GM23338 (cell line): ENCODE data around the gene ZKSCAN2. TPM values are rescaled to one million over a fixed set of nuclear protein-coding genes. Genes with fewer than 3 reads are reported as not detected.

Experiments
- ATAC-seq: fragments of 200-7000 bp; cut with Tn5 transposase; 3 replicates; pipeline ENCODE4 v1.9.1; 2020
- DNase-seq: peaks from one replicate; pipeline ENCODE4 v3.0.0-alpha.2; 2015; ENCODE audit warnings: low spot score
- H2AFZ ChIP-seq: fragments of 200-600 bp; sonication (generic); 2 replicates; pipeline ENCODE4 v1.8.0; 2016; ENCODE audit warnings: antibody characterized with exemption, mild to moderate bottlenecking, moderate library complexity
- H3F3A ChIP-seq: fragments of 200-600 bp; sonication (generic); replicated peaks from 2 replicates; pipeline ENCODE4 v1.8.0; 2017; ENCODE audit warnings: antibody characterized with exemption, mixed run types, low read depth
- H3K27ac ChIP-seq: fragments of 200-600 bp; sonication (generic); 2 replicates; pipeline ENCODE4 v1.6.1; 2016; ENCODE audit warnings: low read depth
- H3K27me3 ChIP-seq: fragments of 200-600 bp; sonication (generic); 2 replicates; pipeline ENCODE4 v1.8.0; 2016; ENCODE audit warnings: mild to moderate bottlenecking, mixed run types, moderate library complexity; ENCODE audit not compliant: insufficient read depth
- H3K36me3 ChIP-seq: fragments of 200-600 bp; sonication (generic); 2 replicates; pipeline ENCODE4 v1.8.0; 2016; ENCODE audit warnings: mild to moderate bottlenecking; ENCODE audit not compliant: insufficient read depth
- H3K4me1 ChIP-seq: fragments of 200-600 bp; sonication (generic); 2 replicates; pipeline ENCODE4 v1.8.0; 2016; ENCODE audit warnings: mild to moderate bottlenecking, moderate library complexity; ENCODE audit not compliant: insufficient read depth
- H3K4me2 ChIP-seq: fragments of 200-600 bp; sonication (generic); 2 replicates; pipeline ENCODE4 v1.7.1; 2017; ENCODE audit warnings: mixed run types
- H3K4me3 ChIP-seq: fragments of 200-600 bp; sonication (generic); 2 replicates; pipeline ENCODE4 v1.6.1; 2016; ENCODE audit warnings: mixed run types
- H3K79me2 ChIP-seq: fragments of 200-600 bp; sonication (generic); replicated peaks from 2 replicates; pipeline ENCODE4 v1.8.0; 2017; ENCODE audit warnings: mild to moderate bottlenecking; ENCODE audit not compliant: insufficient read depth
- H3K9me2 ChIP-seq: fragments of 200-600 bp; sonication (generic); 2 replicates; pipeline ENCODE4 v1.8.0; 2017; ENCODE audit not compliant: insufficient read depth
- H4K20me1 ChIP-seq: fragments of 200-600 bp; sonication (generic); replicated peaks from 2 replicates; pipeline ENCODE4 v1.8.0; 2017; ENCODE audit warnings: mild to moderate bottlenecking; ENCODE audit not compliant: insufficient read depth
- H3K27ac Mint-ChIP-seq: 2 replicates; pipeline ENCODE4 v1.8.0; 2020; ENCODE audit warnings: inconsistent platforms, mild to moderate bottlenecking, moderate library complexity, mixed read lengths
- H3K27me3 Mint-ChIP-seq: 3 replicates; pipeline ENCODE4 v1.8.0; 2022; ENCODE audit warnings: low read depth, mild to moderate bottlenecking, moderate library complexity, mixed read lengths, inconsistent platforms; ENCODE audit not compliant: insufficient read depth, poor library complexity
- H3K36me3 Mint-ChIP-seq: 3 replicates; pipeline ENCODE4 v1.8.0; 2021; ENCODE audit warnings: low read depth, mild to moderate bottlenecking, inconsistent platforms, moderate library complexity, mixed read lengths
- H3K4me1 Mint-ChIP-seq: 3 replicates; pipeline ENCODE4 v1.8.0; 2020; ENCODE audit warnings: mild to moderate bottlenecking, inconsistent platforms, mixed read lengths
- H3K4me3 Mint-ChIP-seq: 3 replicates; pipeline ENCODE4 v1.8.0; 2021; ENCODE audit warnings: moderate library complexity, mild to moderate bottlenecking, inconsistent platforms, mixed read lengths
- H3K9me3 Mint-ChIP-seq: 3 replicates; pipeline ENCODE4 v1.8.0; 2020; ENCODE audit warnings: moderate library complexity, mild to moderate bottlenecking, inconsistent platforms, mixed read lengths
- CREB1 ChIP-seq: fragments of 250-450 bp; sonication (Bioruptor Pico); IDR thresholded peaks from 2 replicates; pipeline ENCODE4 v1.5.0; 2020; ENCODE audit warnings: low read depth, mild to moderate bottlenecking, moderate library complexity
- CTCF ChIP-seq, 2 experiments: fragments of 200-600 bp in 1 of 2; sonication (generic) in 1 of 2; conservative IDR thresholded peaks; 2 replicates each; pipeline versions ENCODE4 v1.5.1 to v1.6.1; 2016 to 2017; ENCODE audit warnings: antibody characterized with exemption in 2 of 2, low read depth in 2 of 2, mild to moderate bottlenecking in 2 of 2, moderate library complexity in 1 of 2
- ETS1 ChIP-seq: IDR thresholded peaks from 2 replicates; pipeline ENCODE4 v1.6.1; 2016; ENCODE audit warnings: antibody characterized with exemption
- POLR2AphosphoS5 ChIP-seq: IDR thresholded peaks from 2 replicates; pipeline ENCODE4 v1.6.1; 2016; ENCODE audit warnings: antibody characterized with exemption, low read depth
- REST ChIP-seq: IDR thresholded peaks from one replicate; pipeline ENCODE4 v1.6.1; 2018; ENCODE audit warnings: antibody characterized with exemption; ENCODE audit not compliant: unreplicated experiment
- STAT1 ChIP-seq: IDR thresholded peaks from one replicate; pipeline ENCODE4 v1.6.1; 2016; ENCODE audit warnings: antibody characterized with exemption; ENCODE audit not compliant: unreplicated experiment
- ZNF462 ChIP-seq: fragments of 250-450 bp; sonication (Bioruptor Pico); IDR thresholded peaks from 2 replicates; pipeline ENCODE4 v1.5.0; 2020; ENCODE audit warnings: mild to moderate bottlenecking, moderate library complexity
- polyA plus RNA-seq: library from polyadenylated mRNA; unstranded; fragments of >200 nt; fragmentation: Nextera tagmentation; extraction: Ambion mirVana; gene quantifications from 2 replicates; pipeline ENCODE4 v1.2.1, GENCODE V29; 2016
- total RNA-seq: library from RNA; depleted of rRNA; stranded (reverse); fragments of >200 nt; shearing (Covaris generic); gene quantifications from 2 replicates; pipeline ENCODE4 v1.2.3, GENCODE V29; 2014

ZKSCAN2 gene
- total and polyA plus RNA-seq, 2 experiments from 2014 or later, result 2.0 to 8.8 TPM

- Histone ChIP-seq H2AFZ (no peak overlapping the region), H3K79me2 (peaks cover 19% of the 10 kb centered on the region), H3K36me3 (no peaks in the 10 kb centered on the region), H3K9me2 (0 out of 2 replicates have a peak, but pooled peaks cover 1% of the 10 kb centered on the region), H3K4me2 (no peak overlapping the region), H3K4me3 (no peak overlapping the region), H4K20me1 (peaks cover 28% of the 10 kb centered on the region), H3K4me1 (no peaks in the 10 kb centered on the region), H3F3A (no peaks in the 10 kb centered on the region), H3K27ac (no peak overlapping the region), H3K27me3 (no peaks in the 10 kb centered on the region)
- H3K9me3 Mint-ChIP-seq, result peaks cover 4% of the 10 kb centered on the region
- TF ChIP-seq CREB1 (CRISPR knock-in tag) (no peak), POLR2AphosphoS5 (no peak), REST (no peak), CTCF (conservative IDR thresholded peaks at IDR 0.05; ENCODE audit: low read depth in 2 of 2) (no peak), STAT1 (no peak), ZNF462 (CRISPR knock-in tag) (no peak), ETS1 (no peak)
- no peak overlapping the region for H3K27ac Mint-ChIP-seq
- ATAC-seq, result no peak
- peaks cover 17% of the 10 kb centered on the region for H3K36me3 Mint-ChIP-seq
- DNase-seq, result no peak
- H3K27me3 Mint-ChIP-seq, result no peaks in the 10 kb centered on the region
- no peak overlapping the region for H3K4me3 Mint-ChIP-seq
- H3K4me1 Mint-ChIP-seq, result no peaks in the 10 kb centered on the region
Measured at GRCh38 chr16:25270577-25270976, 12.9 kb upstream of the ZKSCAN2 start.
